OCI-LY1 (cell line): ENCODE results near the gene ATP2A2.
"Not testable (repeated sequence)": the region's sequence is repeated elsewhere in the genome, so short reads cannot be mapped to it uniquely, and the experiment has no call there.

Experiments used
- H2AFZ ChIP-seq: fragments of 200-600 bp; sonication (generic), shearing (Covaris generic); 2 replicates; pipeline ENCODE4 v1.6.0; 2014; ENCODE audit warnings: antibody characterized with exemption, mild to moderate bottlenecking, low read length
- H3F3A ChIP-seq: fragments of 200-600 bp; sonication (generic), shearing (Covaris generic); 2 replicates; pipeline ENCODE4 v1.6.0; 2014; ENCODE audit warnings: mild to moderate bottlenecking, antibody characterized with exemption, low read length, moderate library complexity; ENCODE audit not compliant: insufficient read depth
- H3K27ac ChIP-seq: fragments of 200-600 bp; sonication (generic); 2 replicates; pipeline ENCODE4 v1.5.1; 2014; ENCODE audit warnings: low read length, mixed run types, mild to moderate bottlenecking, low read depth; ENCODE audit not compliant: poor library complexity, severe bottlenecking
- H3K27me3 ChIP-seq: fragments of 200-600 bp; sonication (generic); 2 replicates; pipeline ENCODE4 v1.6.0; 2014; ENCODE audit warnings: antibody characterized with exemption, mild to moderate bottlenecking, low read length, moderate library complexity; ENCODE audit not compliant: insufficient read depth
- H3K36me3 ChIP-seq: fragments of 200-600 bp; sonication (generic); 2 replicates; pipeline ENCODE4 v1.6.1; 2014; ENCODE audit warnings: mild to moderate bottlenecking, antibody characterized with exemption, low read length, moderate library complexity, mixed read lengths; ENCODE audit not compliant: insufficient read depth
- H3K4me1 ChIP-seq: fragments of 200-600 bp; sonication (generic); 2 replicates; pipeline ENCODE4 v1.5.1; 2014; ENCODE audit warnings: mild to moderate bottlenecking, low read length, moderate library complexity; ENCODE audit not compliant: insufficient read depth, severe bottlenecking
- H3K4me2 ChIP-seq: fragments of 200-600 bp; sonication (generic), shearing (Covaris generic); 2 replicates; pipeline ENCODE4 v1.6.1; 2014; ENCODE audit warnings: low read length
- H3K4me3 ChIP-seq: fragments of 200-600 bp; sonication (generic); 2 replicates; pipeline ENCODE4 v1.5.1; 2014; ENCODE audit warnings: low read length, low read depth, mild to moderate bottlenecking, mixed read lengths; ENCODE audit not compliant: poor library complexity, severe bottlenecking
- H3K79me2 ChIP-seq: fragments of 200-600 bp; shearing (Covaris generic); 2 replicates; pipeline ENCODE4 v1.6.1; 2016; ENCODE audit warnings: mixed run types, low read length, mixed read lengths; ENCODE audit not compliant: insufficient read depth
- H3K9ac ChIP-seq: fragments of 200-600 bp; sonication (generic), shearing (Covaris generic); 2 replicates; pipeline ENCODE4 v1.6.1; 2014; ENCODE audit warnings: mild to moderate bottlenecking, low read length, mixed read lengths
- H3K9me2 ChIP-seq: fragments of 200-600 bp; sonication (generic), shearing (Covaris generic); 2 replicates; pipeline ENCODE4 v1.6.1; 2014; ENCODE audit warnings: low read depth, mild to moderate bottlenecking, low read length, mixed read lengths
- H3K9me3 ChIP-seq: fragments of 200-600 bp; shearing (Covaris generic); 2 replicates; pipeline ENCODE4 v1.6.1; 2014; ENCODE audit warnings: low read length, mixed read lengths
- H4K20me1 ChIP-seq: fragments of 200-600 bp; sonication (generic), shearing (Covaris generic); 2 replicates; pipeline ENCODE4 v1.6.0; 2016; ENCODE audit warnings: mild to moderate bottlenecking, low read length; ENCODE audit not compliant: insufficient read depth
- EZH2 ChIP-seq: fragments of 200-600 bp; sonication (generic), shearing (Covaris generic); IDR thresholded peaks from 2 replicates; pipeline ENCODE4 v1.8.0; 2017; ENCODE audit warnings: borderline replicate concordance, mixed run types, mild to moderate bottlenecking, antibody characterized with exemption, low read length, moderate library complexity, mixed read lengths
- TF ChIP-seq, protein P1 (sequence below): fragments of 200-600 bp; sonication (generic), shearing (Covaris generic); IDR thresholded peaks from 2 replicates; pipeline ENCODE4 v1.5.1; 2017; ENCODE audit warnings: mild to moderate bottlenecking, antibody characterized with exemption, low read length, moderate library complexity, mixed read lengths

The ATP2A2 gene

GRCh38 chr12:110252716-110253115 lies 28.3 kb upstream of the ATP2A2 start:
- Histone ChIP-seq H3K27me3 (no peaks in the 10 kb centered on the region), H3K4me3 (no peak overlapping the region), H3K9me3 (no peaks in the 10 kb centered on the region), H2AFZ (no peak overlapping the region), H3K36me3 (no peaks in the 10 kb centered on the region), H3K79me2 (no peaks in the 10 kb centered on the region), H3K4me2 (no peak overlapping the region), H3K9ac (no peak overlapping the region), H3K27ac (no peak overlapping the region), H3K4me1 (no peaks in the 10 kb centered on the region), H4K20me1 (no peaks in the 10 kb centered on the region), H3K9me2 (no peaks in the 10 kb centered on the region), H3F3A (no peaks in the 10 kb centered on the region)
- TF ChIP-seq EZH2, result no peak
- TF ChIP-seq, protein P1, sequence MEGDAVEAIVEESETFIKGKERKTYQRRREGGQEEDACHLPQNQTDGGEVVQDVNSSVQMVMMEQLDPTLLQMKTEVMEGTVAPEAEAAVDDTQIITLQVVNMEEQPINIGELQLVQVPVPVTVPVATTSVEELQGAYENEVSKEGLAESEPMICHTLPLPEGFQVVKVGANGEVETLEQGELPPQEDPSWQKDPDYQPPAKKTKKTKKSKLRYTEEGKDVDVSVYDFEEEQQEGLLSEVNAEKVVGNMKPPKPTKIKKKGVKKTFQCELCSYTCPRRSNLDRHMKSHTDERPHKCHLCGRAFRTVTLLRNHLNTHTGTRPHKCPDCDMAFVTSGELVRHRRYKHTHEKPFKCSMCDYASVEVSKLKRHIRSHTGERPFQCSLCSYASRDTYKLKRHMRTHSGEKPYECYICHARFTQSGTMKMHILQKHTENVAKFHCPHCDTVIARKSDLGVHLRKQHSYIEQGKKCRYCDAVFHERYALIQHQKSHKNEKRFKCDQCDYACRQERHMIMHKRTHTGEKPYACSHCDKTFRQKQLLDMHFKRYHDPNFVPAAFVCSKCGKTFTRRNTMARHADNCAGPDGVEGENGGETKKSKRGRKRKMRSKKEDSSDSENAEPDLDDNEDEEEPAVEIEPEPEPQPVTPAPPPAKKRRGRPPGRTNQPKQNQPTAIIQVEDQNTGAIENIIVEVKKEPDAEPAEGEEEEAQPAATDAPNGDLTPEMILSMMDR, result no peak

GRCh38 chr12:110253176-110253575 lies 27.9 kb upstream of the ATP2A2 start:
- TF ChIP-seq, protein P1, result no peak
- no peaks in the 10 kb centered on the region for H3K9me3 ChIP-seq
- no peaks in the 10 kb centered on the region for H3F3A ChIP-seq
- no peaks in the 10 kb centered on the region for H3K36me3 ChIP-seq
- H3K4me1 ChIP-seq, result no peaks in the 10 kb centered on the region
- no peaks in the 10 kb centered on the region for H3K9me2 ChIP-seq
- no peaks in the 10 kb centered on the region for H4K20me1 ChIP-seq
- no peak overlapping the region for H3K4me2 ChIP-seq
- H3K27me3 ChIP-seq, result no peaks in the 10 kb centered on the region
- H3K4me3 ChIP-seq, result no peak overlapping the region
- no peak overlapping the region for H2AFZ ChIP-seq
- H3K9ac ChIP-seq, result no peak overlapping the region
- H3K79me2 ChIP-seq, result no peaks in the 10 kb centered on the region
- H3K27ac ChIP-seq, result no peak overlapping the region

GRCh38 chr12:110254971-110255540 lies 26.0 kb upstream of the ATP2A2 start:
- Histone ChIP-seq H3K36me3 (no peaks in the 10 kb centered on the region), H4K20me1 (no peaks in the 10 kb centered on the region), H3K27ac (no peak overlapping the region), H3F3A (no peaks in the 10 kb centered on the region), H3K4me3 (no peak overlapping the region), H3K9ac (no peak overlapping the region), H3K4me2 (no peak overlapping the region), H2AFZ (no peak overlapping the region), H3K9me3 (no peaks in the 10 kb centered on the region), H3K4me1 (no peaks in the 10 kb centered on the region), H3K27me3 (no peaks in the 10 kb centered on the region), H3K79me2 (no peaks in the 10 kb centered on the region), H3K9me2 (no peaks in the 10 kb centered on the region)
- TF ChIP-seq EZH2, result no peak
- TF ChIP-seq, protein P1, result no peak

GRCh38 chr12:110255890-110256456 lies 25.1 kb upstream of the ATP2A2 start:
- not testable (repeated sequence) for H3K4me2 ChIP-seq, H3K79me2 ChIP-seq, H3K4me1 ChIP-seq, H3K9ac ChIP-seq, H3K36me3 ChIP-seq, H3F3A ChIP-seq, H3K27me3 ChIP-seq, H3K9me2 ChIP-seq, H4K20me1 ChIP-seq, H3K4me3 ChIP-seq, H3K27ac ChIP-seq, H3K9me3 ChIP-seq, H2AFZ ChIP-seq
